ENCODE measurements around the gene WFIKKN2. TPM values are rescaled to one million over a fixed set of nuclear protein-coding genes. Genes with fewer than 3 reads are reported as not detected.

Gene WFIKKN2
- total and polyA plus RNA-seq, 2 of the 4 experiments (the other 2 are of a cell fraction), result 0.02 TPM; not detected in 1

- no peak overlapping the region for H3K14ac ChIP-seq (replicated peaks; ENCODE audit: low read depth, low read length)
- ChIA-PET POLR2A (ENCODE audit: unreplicated experiment) (interaction anchor here (0.5 to 1.9 kb wide), 4 partner anchors 10 to 86 kb away, joined by 3 to 9 read pairs (median 4); no protein-coding TSS in a partner anchor), CTCF (interaction anchor here (0.5 to 4.2 kb wide), 7 partner anchors 11 to 1955 kb away, joined by 3 to 20 read pairs (median 3); partner anchors contain the start of gene UBE2Z)
- H3K4me3 ChIP-seq (ENCODE audit: insufficient read depth, low read depth, low read length), result no peak overlapping the region
- H4K8ac ChIP-seq (ENCODE audit: low read depth in 2 of 2, low read length in 2 of 2), result no peak overlapping the region; a peak in 1 of 4 replicates
- no peak overlapping the region for H2AK5ac ChIP-seq (ENCODE audit: low read depth, low read length)
- no peak overlapping the region for H2AFZ ChIP-seq (replicated peaks; ENCODE audit: low read length, poor library complexity)
- intact Hi-C loops (cut with micrococcal nuclease), result loop anchor here (10.0 kb wide), 1 partner anchor 251 kb away; no protein-coding TSS in a partner anchor
- no peak overlapping the region for H2BK20ac ChIP-seq (ENCODE audit: low read depth, low read length)
- in situ Hi-C loops (cut with MboI; ENCODE audit: low sequenced_read_pairs), result loop anchor here (5.0 to 10.0 kb wide), 2 partner anchors 94 to 281 kb away; no protein-coding TSS in a partner anchor
- no peak overlapping the region for H3K18ac ChIP-seq (ENCODE audit: low read depth, low read length)
- H4K20me1 ChIP-seq (ENCODE audit: insufficient read depth, low read length), result peaks cover 29% of the 10 kb centered on the region; the same call in 1 of the 2 replicates
- peak overlapping the region; percentile 8; the same call in 1 of the 2 replicates for H3K4me2 ChIP-seq (ENCODE audit: low read depth, low read length)
- dilution Hi-C loops (cut with HindIII; ENCODE audit: low sequenced_read_pairs, unreplicated experiment), result no loop called here
- H3K23ac ChIP-seq (ENCODE audit: low read depth, low read length), result peak overlapping the region; percentile 6; the same call in 1 of the 2 replicates
- H3K4ac ChIP-seq (ENCODE audit: low read depth, low read length), result no peak overlapping the region
- peaks cover 6% of the 10 kb centered on the region; the same call in 1 of the 2 replicates for H3K9me1 ChIP-seq (ENCODE audit: insufficient read depth, low read length)
- DNase-seq (no peak), ATAC-seq (ENCODE audit: low read depth) (no peak)
- no peak overlapping the region for H4K91ac ChIP-seq (ENCODE audit: insufficient read depth, low read depth, low read length)
- TF ChIP-seq CHD1 (IDR thresholded peaks at IDR 0.05; ENCODE audit: low read depth, low read length) (no peak), CTCF (conservative IDR thresholded peaks at IDR 0.05; ENCODE audit: low read depth, low read length) (peak; percentile 50), FOS (IDR thresholded peaks at IDR 0.05; ENCODE audit: low read depth, low read length) (no peak), MAFK (IDR thresholded peaks at IDR 0.05; ENCODE audit: low read depth, low read length) (no peak), SMC3 (IDR thresholded peaks at IDR 0.05; ENCODE audit: low read depth, low read length) (peak; percentile 44; the same call in 1 of the 2 replicates), RAD21 (IDR thresholded peaks at IDR 0.05; ENCODE audit: low read length) (peak; percentile 60)
- 94 to 100% methylated on average over 1 to 6 of the region's 11 CpGs for WGBS, 2 experiments (ENCODE audit: extremely low coverage in 2 of 2, insufficient read length in 1 of 2)
- H3K9me3 ChIP-seq (ENCODE audit: control insufficient read depth, insufficient read depth, low read length), result no peaks in the 10 kb centered on the region
- no peak overlapping the region for H3K27ac ChIP-seq (ENCODE audit: insufficient read depth, low read length)
- no peak overlapping the region for H3K56ac ChIP-seq (ENCODE audit: extremely low read depth, insufficient read depth, low read length)
- BruUV-seq (replicated peaks), result TSS peak; percentile 70
- peaks cover 16 to 24% of the 10 kb centered on the region in 2 experiments for H3K79me1 ChIP-seq (ENCODE audit: low read depth in 1 of 2, low read length in 2 of 2)
- no peak overlapping the region for H2BK5ac ChIP-seq (ENCODE audit: low read depth, low read length, poor library complexity, severe bottlenecking)
- H3K4me1 ChIP-seq (ENCODE audit: control insufficient read depth, insufficient read depth, low read length), result peaks cover 4% of the 10 kb centered on the region
- H3K9ac ChIP-seq (ENCODE audit: low read depth, low read length), result no peak overlapping the region
- H2BK120ac ChIP-seq (ENCODE audit: low read depth, low read length), result no peak overlapping the region
- no peak overlapping the region for H2AK9ac ChIP-seq (replicated peaks; ENCODE audit: low read depth, low read length, poor library complexity)
- H3K27me3 ChIP-seq (ENCODE audit: control insufficient read depth, insufficient read depth, low read length), result no peaks in the 10 kb centered on the region
- 0 out of 3 replicates have a peak overlapping the region, but pooled peaks have one; percentile 34 for H2BK15ac ChIP-seq (ENCODE audit: low read depth, low read length)
- no peak overlapping the region for H4K5ac ChIP-seq (ENCODE audit: low read depth, low read length)
- peaks cover 6% of the 10 kb centered on the region for H3K36me3 ChIP-seq (ENCODE audit: control insufficient read depth, insufficient read depth, low read length)
Observed at GRCh38 chr17:50863221-50863843, 27.9 kb downstream of the WFIKKN2 start.

Data from IMR-90 (cell line).